HG02870 (cell line): Measurements from ENCODE around the gene PPP1CA.

Source experiments
- ATAC-seq: cut with Tn5 transposase; IDR thresholded peaks from one replicate; pipeline ENCODE4 v1.9.1; 2021; ENCODE audit warnings: mild to moderate bottlenecking, moderate library complexity; ENCODE audit not compliant: unreplicated experiment

PPP1CA gene

DNA sequence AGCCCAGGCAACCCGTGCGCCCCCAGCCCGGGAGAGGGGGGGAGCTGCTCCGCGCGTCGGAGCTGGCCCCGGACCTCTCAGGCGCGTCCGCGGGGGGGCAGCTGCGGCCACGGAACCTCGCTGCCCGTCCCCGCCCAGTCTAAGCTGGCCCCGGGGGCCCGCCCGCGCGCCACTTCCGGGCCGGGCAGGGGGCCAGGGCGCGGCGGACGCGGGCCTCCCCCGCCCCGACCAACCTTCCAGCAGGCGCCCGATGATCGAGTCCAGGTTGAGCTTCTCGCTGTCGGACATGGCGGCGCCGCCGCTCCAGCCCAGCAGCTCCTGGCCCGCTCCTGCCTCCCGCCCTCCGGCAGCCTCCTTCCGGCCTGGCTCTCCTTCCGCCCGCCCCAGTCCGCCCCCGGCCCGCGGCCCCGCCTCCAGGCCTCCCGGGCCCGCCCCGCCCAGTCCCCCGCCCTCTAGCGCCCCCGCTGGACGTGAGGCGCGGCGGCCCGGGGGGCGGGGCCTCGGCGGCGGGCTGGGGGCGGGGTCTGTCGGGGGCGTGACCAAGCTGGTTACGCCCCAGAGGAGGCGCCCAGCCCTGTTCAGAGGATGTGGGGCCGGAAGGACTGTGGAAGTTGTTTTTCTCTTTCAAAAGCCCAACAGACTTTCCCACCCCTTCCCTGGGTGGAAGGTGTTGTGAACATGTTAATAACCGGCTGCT lies at the start of gene PPP1CA:
PPP1CA (minus strand) TSS at position 364 of the 697 bp plus-strand sequence; CDS start at position 288, 76 bp downstream.
- peak; percentile 53 for ATAC-seq

DNA sequence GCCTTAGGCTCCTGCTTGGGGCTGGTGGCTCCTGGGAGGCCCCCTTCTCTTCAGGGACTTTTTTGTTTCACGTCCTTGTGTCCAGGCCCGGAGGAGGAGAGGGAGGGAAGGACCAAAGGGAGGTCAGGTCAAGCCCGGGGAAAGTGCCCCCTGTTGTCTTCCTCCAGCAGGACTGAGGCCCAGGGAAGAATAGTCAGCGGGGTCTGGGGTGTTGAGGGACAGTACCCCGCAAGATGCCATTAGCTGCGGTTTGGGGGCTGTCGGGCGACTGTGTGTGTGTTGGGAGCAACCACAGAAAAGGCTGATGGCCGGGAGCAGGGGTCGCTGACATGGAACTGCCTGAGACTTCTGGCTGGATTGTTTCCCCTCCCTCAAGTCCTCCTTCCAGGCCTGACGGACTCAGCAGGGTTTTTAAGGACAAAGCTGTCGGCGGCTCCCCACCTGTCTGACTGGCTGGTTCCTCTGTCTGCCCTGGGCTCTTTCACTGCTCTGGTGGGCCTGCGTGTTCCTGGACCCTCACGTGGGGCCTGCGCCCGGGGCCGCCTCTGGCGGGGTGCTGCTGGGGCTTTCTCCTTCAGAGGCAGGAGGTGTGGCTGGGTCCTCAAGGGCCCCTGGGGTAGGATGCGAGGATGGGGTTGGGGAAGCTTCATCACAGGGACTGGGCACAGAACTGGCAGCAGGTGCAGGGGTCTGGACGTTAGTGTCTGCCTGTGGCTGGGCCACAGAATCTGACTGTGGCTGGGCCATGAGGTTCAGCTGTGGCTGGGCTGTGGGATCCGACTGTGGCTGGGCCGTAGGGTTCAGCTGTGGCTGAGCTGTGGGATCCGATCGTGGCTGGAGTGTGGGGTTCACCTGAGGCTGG lies 49.4 kb upstream of the PPP1CA start:
- no peak for ATAC-seq

DNA sequence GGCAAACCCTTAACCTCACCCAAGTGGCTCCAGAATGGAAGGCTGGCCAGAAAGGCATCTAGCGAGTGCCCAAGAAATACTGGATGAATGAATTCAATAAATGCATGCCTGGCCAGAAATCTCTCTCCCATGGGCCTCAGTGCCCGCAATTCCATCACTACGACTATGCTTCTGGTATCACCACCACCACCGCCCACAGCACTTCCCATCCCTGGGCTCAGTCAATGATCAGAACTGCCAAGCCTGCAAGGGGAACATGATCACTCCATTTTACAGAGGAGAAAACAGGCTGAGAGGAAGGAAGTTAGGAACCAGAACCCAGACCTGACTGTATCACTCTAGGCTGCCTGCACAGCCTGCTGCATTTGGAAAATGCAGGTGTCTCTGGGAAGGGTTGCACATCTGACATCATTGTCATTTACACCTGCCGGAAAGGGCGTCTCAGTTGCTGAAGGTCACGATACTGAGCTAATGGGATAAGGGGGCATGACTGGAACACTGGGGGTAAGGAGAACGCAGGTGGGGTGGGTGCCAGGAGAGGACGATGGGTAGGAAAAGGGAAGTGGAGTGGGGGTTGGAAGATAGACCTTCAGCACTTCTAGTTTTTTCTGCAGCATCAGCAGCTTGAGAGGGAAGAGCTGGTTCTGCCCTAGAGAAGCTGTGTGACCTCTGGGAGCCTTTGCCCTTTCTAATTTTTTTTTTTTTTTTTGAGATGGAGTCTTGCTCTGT lies 47.6 kb upstream of the PPP1CA start:
- no peak for ATAC-seq

DNA sequence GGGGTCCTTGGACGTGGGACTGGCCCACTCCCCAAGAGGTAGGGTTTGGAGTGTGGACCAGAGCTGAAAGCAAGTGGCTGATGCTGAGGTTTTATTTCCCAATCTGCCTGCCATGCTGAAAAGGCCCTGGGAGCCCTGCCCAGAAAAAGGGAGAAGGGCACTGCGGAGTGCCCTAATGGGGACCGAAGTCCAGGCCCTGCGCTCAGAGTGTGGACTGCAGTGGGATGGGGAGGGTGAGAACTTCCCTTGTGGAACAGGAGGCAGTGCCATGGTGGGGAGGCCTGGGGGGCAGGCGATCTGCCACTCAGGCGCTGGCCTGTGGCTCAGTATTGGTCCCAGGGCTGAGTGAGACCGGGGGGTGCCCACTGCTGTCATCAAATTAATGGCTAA lies 46.6 kb upstream of the PPP1CA start:
- ATAC-seq = no peak

DNA sequence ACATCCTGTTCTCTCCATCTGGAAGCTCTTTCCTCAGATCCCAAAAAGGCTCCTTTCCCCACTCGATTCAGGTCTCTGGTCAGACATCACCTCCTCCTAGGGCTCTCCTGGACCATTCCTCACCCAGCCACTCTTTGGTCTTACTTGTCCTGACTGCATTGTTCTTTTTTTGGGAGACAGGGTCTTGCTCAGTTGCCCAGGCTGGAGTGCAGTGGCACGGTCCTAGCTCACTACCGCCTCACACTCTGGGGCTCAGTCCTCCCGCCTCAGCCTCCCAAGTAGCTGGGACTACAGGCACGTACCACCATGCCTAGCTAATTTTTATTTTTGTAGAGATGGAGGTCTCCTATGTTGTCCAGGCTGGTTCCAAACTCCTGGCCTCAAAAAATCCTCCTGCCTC lies 43.9 kb upstream of the PPP1CA start:
- ATAC-seq = no peak

DNA sequence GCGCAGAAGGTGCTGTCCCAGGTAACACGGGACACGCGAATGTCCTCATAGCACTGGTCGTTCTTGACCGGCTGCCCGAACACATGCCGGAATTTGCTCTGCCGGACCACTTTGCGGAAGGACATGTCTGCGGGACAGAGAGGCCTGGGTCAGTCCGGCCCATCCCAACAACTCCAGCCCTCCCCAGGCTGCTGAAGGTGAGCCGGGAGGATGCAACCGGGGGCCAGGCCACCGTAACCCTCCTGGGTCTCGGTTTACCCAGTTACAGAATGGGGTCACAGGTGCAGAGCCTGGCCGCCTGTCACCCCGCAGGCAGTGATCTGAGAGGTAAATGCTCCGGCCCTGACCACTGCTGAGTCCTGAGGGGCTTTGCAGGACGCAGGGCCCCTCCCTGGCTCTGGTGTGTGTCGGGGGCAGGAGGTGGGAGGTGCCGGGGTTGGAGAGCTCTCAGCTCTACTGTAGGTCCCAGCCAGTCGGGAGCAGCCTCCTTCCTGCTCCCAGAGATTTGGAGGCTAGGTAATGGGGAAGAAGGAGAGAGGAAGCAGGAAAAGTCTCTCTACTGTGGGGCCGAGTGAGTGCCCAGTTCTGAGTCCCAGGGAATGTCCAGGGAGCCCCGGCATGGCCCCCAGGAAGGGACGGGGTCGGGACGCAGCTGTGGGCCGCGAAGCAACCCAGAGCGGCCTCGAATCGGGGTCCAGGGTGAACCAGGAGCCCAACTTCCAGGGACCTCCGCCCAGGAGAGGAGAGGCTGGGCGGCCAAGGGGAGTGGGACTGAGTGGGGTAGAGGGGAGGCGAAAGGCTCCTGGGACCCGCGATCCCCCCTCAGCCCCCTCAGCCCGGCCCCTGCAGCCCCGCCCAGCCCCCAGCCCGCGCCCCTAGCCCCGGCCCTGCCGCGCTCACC lies 41.1 kb upstream of the PPP1CA start:
- ATAC-seq = no peak

DNA sequence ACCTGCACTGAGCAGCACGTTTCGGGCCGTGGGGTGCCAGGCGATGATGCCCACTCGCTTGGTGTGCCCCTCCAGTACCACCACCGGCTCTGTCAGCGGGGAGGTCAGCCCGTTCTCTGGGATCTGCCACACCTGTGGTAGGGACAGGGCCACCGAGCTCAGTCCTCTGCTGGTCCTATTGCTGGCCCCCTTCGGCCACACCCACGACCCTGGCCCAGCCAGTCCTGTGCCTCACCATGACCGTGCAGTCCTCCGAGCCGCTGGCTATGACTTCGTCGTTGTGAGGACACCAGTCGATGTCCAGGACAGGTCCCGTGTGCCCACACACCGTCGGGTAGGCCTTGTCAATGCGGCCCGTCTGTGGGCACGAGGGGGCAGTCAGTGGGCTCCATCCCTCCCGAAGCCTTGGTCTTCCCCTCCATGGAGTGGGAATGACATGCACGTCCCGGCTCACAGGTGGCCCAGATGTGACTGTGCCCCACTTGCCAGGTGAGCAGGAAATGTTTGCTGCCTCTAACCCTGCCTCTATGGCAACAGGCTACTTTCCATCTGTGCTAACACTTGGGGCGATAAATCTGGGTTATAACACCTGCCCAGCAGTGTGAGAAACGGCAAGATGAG lies 40.2 kb upstream of the PPP1CA start:
- no peak for ATAC-seq

DNA sequence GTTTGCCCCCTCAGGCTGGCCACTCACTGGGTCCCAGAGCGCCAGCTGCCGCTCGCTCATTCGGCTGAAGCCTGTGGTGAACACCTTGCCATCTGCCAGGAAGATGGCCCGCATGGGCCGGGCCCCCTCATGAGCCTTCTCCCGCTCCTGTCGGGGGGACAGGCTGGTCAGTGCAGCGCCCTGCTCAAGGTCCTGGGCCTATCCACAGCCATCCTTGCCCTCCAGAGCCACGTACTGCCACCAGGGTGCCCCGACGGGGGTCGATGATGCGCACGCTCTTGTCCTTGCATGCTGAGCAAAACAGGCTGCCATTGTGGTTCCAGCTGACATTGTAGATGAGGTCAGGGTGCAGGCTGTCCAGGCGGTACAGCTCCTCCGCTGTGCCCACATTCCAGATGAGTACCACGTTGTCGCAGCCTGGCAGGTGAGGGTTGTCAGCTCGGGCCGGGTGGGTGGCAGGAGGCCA lies 39.5 kb upstream of the PPP1CA start:
- no peak for ATAC-seq

DNA sequence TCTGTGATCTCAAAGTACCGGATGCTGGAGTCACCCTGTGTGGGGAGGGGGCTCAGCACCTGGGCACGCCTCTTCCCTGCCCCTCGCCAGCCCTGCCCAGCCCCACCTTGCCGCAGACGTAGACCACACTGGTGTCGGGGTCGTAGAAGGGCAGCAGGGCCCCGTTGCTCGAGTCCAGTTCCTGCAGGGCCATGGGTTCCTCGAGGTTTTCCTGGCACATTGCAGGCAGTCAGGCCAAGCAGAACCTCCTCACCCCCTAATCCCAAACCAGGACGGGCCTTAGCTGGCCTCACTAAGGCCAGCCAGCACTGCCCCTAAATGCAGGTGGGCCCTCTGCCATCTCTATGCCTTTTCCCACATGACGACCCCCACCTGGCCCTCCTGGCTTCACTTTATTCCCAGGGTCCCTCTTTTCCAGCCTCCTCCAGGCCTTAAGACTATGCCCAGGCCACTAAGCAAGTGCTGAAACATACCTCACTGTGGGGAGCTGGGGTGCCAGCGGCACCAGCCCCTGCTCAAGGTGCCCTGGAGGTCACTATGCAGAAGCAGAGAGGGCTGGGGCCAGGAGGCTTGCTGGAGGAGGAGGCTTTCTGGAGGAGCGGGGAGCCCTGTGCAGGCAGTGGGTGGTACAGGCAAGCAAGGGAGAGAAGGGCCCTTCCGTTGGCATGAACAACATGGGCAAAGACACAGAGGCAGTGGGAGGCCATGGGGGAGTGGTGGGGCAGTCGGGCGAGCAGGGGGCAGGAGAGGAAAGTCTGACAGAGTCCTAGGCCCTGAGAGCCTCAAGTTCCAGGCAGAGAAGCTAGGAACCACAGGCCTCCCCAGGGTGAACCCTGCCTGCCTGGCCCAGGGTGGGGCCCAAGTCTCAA lies 38.8 kb upstream of the PPP1CA start:
- ATAC-seq = no peak

DNA sequence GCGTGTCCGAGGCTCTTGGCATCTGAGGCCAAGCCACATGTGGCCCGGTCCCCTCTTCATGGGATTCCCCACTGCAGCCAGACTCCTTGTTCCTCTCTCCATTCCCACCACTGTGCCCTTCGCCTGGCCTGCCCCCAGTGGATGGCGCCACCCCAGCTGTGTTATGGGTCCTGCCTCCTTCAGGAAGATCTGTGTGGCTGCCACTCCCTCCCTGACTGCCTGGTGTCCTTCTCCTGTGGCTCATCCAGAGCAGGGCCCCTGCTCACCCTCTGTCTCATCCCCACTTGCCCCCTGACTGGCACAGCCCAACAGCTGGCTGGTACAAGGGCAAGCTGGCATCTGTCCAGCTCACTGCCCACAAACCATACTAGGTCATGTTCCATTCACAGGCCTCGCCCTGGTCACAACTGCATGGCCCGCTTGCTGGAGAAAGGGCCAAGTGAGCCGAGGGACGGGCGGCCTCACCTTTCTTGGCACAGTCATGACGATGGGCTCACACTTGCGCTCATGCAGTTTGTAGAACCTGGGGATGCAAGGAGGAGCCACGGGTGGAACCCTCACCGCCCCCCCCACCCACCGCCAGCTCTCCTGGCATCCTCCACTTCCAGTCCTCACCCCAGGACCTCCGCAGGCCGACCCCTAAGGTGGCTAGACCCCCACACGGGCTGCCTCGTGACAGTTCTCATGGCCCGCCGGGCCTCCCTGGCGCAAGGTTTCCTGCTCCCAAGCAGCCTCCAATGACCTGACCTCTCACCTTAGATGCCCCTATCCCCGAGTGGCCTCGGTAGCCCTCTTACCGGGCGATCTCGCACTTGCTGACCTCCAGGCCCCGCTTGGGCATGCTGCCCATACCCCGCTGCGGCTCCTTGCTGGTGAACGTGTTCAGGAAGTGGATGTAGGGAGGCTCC lies 37.9 kb upstream of the PPP1CA start:
- ATAC-seq = no peak

DNA sequence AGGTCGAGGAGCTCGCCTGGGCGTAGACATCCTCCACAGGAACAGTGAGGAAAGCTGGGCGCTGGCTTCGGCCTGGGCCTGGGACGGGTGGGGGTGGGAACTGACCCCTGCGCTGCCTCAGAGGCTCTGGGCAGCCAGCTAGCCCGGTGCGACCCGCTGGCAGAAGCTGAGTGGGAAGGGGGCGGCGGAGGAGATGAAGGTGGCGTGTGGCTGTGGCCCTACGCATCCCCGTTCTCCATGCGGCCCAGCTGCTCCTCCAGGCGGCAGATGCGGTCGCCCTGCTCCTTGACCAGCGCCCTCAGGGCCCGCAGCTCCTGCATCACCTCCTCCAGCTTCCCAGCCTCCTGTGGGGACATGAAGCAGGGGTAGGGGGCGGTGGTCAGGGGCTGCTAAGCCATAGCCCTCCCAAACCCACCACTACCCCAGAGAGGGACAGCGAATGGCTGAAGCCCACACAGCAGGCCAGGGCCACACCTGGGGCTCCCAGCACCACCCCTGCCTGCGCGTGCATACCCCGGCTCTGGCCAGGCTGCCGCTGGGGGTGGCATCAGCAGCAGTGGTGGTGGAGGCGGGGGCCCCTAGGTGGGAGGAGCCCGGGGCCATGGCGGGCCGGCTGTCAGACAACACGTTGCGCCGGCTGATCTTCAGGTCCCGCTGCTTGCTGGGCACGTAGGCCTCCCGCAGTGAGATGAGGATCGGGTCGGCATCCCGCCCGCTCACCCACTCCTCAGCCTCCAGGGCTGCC lies 36.7 kb upstream of the PPP1CA start:
- ATAC-seq = no peak

DNA sequence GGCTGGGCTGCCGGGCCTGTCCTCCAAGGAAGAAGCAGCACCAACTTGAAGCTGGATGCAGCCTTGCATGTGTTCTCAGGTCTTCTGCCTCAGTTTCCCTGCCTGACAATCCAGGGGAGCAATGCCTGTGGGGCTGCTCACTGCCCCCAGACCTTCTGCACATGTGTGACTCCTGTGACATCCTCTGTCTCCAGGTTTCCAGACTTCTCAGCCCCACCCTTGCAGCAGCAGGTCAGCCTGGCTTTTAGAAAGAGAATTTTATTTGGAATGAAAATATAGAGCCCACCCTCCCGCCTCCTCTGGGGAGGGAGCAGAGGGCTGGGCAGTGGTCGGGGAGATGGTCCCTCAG lies 36.1 kb upstream of the PPP1CA start:
- ATAC-seq = no peak

DNA sequence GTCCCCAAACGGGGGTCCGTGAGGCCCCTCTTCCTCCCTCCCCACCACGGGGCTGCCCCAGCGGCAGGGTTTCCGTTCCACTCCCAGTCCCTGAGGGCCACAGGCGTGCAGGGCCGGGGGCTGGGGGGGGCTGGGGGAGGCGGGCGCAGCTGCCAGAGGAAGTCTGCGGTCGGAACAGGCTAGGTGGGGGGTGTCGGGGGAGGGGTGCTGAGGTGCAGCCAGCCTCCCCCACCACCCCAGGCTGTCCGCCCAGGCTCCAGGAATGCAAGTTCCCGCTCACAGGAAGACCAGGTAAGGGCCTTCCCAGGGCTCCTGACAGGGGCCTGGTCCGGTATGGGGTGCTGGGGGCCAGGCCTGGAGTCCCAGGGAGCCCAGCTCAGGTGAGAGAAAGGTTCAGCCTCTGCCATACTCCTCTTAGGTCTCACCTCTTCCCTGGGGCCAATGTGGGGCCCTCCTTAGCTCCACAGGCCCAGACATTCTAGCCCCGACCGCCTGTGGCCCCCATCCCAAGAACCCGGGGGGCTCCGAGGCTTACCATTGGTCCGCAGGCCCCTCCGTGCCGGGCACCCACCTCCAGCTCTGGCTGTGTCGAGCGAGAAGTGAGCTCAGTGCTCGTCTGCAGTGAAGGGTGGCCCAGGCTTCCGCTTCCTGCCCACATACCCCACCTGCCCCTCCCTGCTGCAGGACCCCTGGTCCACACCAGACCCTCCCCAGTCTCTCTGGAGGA lies 35.6 kb upstream of the PPP1CA start, which contains the start of gene PTPRCAP:
PTPRCAP (minus strand) TSS at position 601 of the 727 bp plus-strand sequence; CDS start at position 538, 63 bp downstream.
- no peak for ATAC-seq

DNA sequence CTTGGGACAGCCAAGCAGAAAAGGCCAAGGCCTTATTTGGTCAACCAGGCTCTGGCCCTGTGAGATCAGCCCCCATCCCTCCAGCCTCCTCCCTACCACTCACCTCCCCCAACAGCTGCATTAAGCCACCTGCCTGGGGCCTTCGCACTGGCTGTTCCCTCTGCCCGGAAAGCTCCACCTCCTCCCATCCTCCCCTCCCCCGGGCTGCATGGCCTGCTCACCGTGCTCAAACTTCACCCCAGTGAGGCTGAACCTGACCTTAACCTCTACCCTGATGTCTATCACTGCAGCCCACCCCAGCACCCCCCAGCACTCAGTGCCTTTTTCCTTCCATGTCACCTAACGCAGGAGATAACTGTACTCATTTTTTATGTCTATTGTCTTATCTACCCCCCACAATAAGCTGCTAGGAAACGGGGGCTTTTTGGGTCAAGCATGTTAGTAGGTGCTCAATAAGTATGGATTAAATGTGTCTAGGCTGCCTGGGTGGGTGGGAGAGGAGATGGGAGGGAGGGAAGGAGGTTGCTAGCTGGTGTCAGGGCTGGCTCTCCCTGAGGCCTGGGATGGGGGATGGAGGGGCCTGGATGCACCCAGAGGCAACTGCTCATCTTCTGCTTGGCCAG lies 34.9 kb upstream of the PPP1CA start:
- no peak for ATAC-seq

DNA sequence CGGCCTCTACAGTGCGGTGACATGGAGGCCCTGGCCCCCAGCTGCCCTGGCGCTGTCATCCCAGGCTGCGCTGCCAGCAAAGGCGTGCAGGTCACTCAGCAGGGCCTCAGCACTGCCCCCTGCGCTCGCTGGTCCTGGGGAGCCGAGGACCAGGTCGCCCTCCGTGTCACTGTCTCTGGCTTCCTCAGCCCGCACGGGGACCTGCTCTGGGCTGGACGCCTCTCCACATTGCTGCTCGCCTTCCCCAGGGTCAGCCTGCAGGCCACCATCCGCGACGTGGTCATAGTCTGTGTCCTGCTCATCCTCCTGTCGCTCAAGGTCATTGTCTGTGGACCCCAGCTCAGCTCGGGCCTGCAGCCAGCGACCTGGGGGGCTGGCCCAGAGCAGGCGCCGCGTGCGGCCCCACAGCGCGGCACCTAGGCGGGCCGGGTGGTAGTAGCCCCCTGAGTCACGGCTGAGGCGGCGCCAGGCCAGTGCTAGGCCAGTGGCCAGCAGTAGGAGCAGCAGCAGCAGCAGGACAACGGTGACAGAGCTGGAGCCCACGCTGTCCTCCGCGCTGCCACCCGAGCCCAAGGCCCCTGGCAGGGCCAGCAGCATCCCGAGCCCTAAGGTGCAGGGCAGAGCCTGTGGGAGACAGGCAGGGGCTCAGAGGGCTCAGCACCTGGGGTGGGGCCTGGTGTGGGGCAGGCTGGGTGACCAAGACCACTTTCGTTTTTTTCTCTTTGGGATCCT lies 34.2 kb upstream of the PPP1CA start:
- ATAC-seq = no peak
